ENCODE results near the gene CEP112. TPM values are rescaled to one million over a fixed set of nuclear protein-coding genes. Genes with fewer than 3 reads are reported as not detected.

Gene CEP112
- total and polyA plus RNA-seq, 4 donors, result 1.1 to 4.9 (median 1.4) TPM

DNA sequence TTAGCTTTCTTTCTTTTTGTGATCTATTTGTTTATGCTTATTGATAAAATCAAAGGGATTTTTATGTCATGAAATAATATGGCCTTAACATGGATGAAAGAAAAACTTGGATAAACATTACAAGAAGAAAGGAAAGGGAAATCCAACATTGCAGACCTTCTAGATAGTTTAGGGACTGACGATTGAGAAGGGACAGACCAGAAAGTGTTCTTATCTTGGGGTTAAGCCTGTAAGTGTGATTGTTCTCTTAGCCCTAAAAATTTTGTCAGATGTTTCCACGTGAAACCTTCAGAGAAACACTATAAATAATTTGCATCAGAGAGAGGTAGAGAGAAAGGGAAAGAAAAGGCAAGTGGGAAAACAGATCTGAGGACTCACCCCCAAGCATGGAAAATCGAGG, 473.3 kb downstream of the CEP112 start:
- Histone ChIP-seq H3K9ac (ENCODE audit: low read depth in 1 of 2, low read length in 2 of 2) (no peak overlapping the region), H3K27me3 (ENCODE audit: control insufficient read depth in 4 of 4, insufficient read depth in 4 of 4, low read length in 3 of 4) (no peaks in the 10 kb centered on the region), H3K9me3 (ENCODE audit: control insufficient read depth in 4 of 4, low read length in 3 of 4) (no peaks in the 10 kb centered on the region), H3K4me3 (ENCODE audit: low read depth in 1 of 3, low read length in 3 of 3) (no peak overlapping the region), H3K27ac (ENCODE audit: low read depth in 1 of 2, low read length in 2 of 2) (no peak overlapping the region), H3K36me3 (ENCODE audit: control insufficient read depth in 4 of 4, insufficient read depth in 3 of 4, low read depth in 1 of 4, low read length in 3 of 4) (peaks cover 0 to 2% (median 0%) of the 10 kb centered on the region in 4 donors), H3K4me1 (ENCODE audit: control insufficient read depth in 4 of 4, insufficient read depth in 4 of 4, low read length in 3 of 4) (no peaks in the 10 kb centered on the region)
- DNase-seq (ENCODE audit: low spot score), result no peak
- TF ChIP-seq, protein P1, sequence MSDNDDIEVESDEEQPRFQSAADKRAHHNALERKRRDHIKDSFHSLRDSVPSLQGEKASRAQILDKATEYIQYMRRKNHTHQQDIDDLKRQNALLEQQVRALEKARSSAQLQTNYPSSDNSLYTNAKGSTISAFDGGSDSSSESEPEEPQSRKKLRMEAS (IDR thresholded peaks at IDR 0.05), result no peak
- TF ChIP-seq RAD21 (IDR thresholded peaks at IDR 0.05), result no peak
- TF ChIP-seq, protein P2, sequence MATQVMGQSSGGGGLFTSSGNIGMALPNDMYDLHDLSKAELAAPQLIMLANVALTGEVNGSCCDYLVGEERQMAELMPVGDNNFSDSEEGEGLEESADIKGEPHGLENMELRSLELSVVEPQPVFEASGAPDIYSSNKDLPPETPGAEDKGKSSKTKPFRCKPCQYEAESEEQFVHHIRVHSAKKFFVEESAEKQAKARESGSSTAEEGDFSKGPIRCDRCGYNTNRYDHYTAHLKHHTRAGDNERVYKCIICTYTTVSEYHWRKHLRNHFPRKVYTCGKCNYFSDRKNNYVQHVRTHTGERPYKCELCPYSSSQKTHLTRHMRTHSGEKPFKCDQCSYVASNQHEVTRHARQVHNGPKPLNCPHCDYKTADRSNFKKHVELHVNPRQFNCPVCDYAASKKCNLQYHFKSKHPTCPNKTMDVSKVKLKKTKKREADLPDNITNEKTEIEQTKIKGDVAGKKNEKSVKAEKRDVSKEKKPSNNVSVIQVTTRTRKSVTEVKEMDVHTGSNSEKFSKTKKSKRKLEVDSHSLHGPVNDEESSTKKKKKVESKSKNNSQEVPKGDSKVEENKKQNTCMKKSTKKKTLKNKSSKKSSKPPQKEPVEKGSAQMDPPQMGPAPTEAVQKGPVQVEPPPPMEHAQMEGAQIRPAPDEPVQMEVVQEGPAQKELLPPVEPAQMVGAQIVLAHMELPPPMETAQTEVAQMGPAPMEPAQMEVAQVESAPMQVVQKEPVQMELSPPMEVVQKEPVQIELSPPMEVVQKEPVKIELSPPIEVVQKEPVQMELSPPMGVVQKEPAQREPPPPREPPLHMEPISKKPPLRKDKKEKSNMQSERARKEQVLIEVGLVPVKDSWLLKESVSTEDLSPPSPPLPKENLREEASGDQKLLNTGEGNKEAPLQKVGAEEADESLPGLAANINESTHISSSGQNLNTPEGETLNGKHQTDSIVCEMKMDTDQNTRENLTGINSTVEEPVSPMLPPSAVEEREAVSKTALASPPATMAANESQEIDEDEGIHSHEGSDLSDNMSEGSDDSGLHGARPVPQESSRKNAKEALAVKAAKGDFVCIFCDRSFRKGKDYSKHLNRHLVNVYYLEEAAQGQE (IDR thresholded peaks at IDR 0.05), result no peak
- no peak for TF ChIP-seq NR2F2 (IDR thresholded peaks at IDR 0.05)
- TF ChIP-seq FOXA2 (IDR thresholded peaks at IDR 0.05), result no peak
- TF ChIP-seq EGR1 (IDR thresholded peaks at IDR 0.05; ENCODE audit: low read depth in 2 of 2), result no peak
- TF ChIP-seq GABPA (IDR thresholded peaks at IDR 0.05 in 1 of 2, conservative IDR thresholded peaks at IDR 0.05 in 1 of 2), result no peak
- no peak for TF ChIP-seq RXRA (IDR thresholded peaks at IDR 0.05)
- no peak for TF ChIP-seq TAF1 (conservative IDR thresholded peaks at IDR 0.05)
- TF ChIP-seq SP1 (IDR thresholded peaks at IDR 0.05), result no peak
- TF ChIP-seq, protein P3, sequence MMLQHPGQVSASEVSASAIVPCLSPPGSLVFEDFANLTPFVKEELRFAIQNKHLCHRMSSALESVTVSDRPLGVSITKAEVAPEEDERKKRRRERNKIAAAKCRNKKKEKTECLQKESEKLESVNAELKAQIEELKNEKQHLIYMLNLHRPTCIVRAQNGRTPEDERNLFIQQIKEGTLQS (IDR thresholded peaks at IDR 0.05), result no peak
- TF ChIP-seq YY1 (IDR thresholded peaks at IDR 0.05), result no peak
- no peak for TF ChIP-seq JUND (IDR thresholded peaks at IDR 0.05)
- no peak for TF ChIP-seq FOXA1 (IDR thresholded peaks at IDR 0.05)
- no peak for TF ChIP-seq HNF4A (conservative IDR thresholded peaks at IDR 0.05)
- TF ChIP-seq HNF4G (IDR thresholded peaks at IDR 0.05), result no peak
- 77% methylated on average over 3 of the region's 3 CpGs for WGBS

DNA sequence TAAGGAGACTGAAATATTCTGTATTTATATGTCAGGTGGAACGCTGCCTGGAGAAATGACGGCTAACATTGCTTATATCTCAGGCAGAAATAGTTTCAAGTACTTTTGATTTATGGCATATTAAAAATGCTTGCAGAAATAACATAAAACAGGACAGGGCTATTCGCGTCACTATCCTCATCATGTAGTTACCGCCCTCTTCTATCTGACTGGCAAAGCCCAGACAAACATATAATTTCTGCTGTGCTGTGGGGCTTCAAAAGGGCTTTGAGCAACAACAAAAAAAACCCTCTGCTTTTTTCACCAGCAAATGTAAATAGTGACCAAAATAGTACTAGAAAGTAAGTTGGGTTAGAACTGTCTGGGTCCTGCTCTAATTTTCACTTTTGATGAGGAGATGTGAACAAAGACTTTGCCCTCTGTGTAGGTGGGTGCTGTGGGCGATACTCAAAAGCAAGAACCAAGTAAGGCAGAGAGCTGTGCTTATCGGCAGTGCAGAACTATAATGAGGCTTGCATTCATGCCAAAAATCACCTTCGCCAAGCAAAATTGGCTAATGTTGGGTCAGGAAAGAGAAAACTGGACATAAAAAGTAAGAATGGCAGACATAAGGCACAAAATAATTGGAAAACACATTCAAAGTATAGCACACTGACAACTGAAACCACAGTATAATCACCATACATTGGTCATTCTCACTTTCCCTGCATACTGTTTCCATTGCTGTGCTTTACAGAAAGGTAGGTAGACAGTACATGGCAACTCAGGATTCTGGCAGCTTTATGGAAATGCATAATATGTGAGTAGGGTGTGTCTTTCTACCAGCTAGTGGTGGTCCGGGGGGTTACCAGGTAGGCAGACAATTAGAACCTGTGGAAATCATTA, 479.3 kb downstream of the CEP112 start:
- H3K9ac ChIP-seq (ENCODE audit: low read depth in 1 of 2, low read length in 2 of 2), result no peak overlapping the region
- no peak for DNase-seq (ENCODE audit: low spot score)
- peaks cover 0 to 2% (median 0%) of the 10 kb centered on the region in 4 donors for H3K36me3 ChIP-seq (ENCODE audit: control insufficient read depth in 4 of 4, insufficient read depth in 3 of 4, low read depth in 1 of 4, low read length in 3 of 4)
- H3K4me1 ChIP-seq (ENCODE audit: control insufficient read depth in 4 of 4, insufficient read depth in 4 of 4, low read length in 3 of 4), result no peaks in the 10 kb centered on the region
- 66% methylated on average over 9 of the region's 9 CpGs for WGBS
- no peak overlapping the region for H3K4me3 ChIP-seq (ENCODE audit: low read depth in 1 of 3, low read length in 3 of 3)
- no peaks in the 10 kb centered on the region for H3K9me3 ChIP-seq (ENCODE audit: control insufficient read depth in 4 of 4, low read length in 3 of 4)
- no peak overlapping the region for H3K27ac ChIP-seq (ENCODE audit: low read depth in 1 of 2, low read length in 2 of 2)
- no peaks in the 10 kb centered on the region for H3K27me3 ChIP-seq (ENCODE audit: control insufficient read depth in 4 of 4, insufficient read depth in 4 of 4, low read length in 3 of 4)
- TF ChIP-seq NR2F2 (IDR thresholded peaks at IDR 0.05) (no peak), HNF4G (IDR thresholded peaks at IDR 0.05) (no peak), FOXA1 (IDR thresholded peaks at IDR 0.05) (no peak), YY1 (IDR thresholded peaks at IDR 0.05) (no peak), RAD21 (IDR thresholded peaks at IDR 0.05) (no peak), HNF4A (conservative IDR thresholded peaks at IDR 0.05) (no peak), FOXA2 (IDR thresholded peaks at IDR 0.05) (no peak), JUND (IDR thresholded peaks at IDR 0.05) (no peak), RXRA (IDR thresholded peaks at IDR 0.05) (no peak), TAF1 (conservative IDR thresholded peaks at IDR 0.05) (no peak), GABPA (IDR thresholded peaks at IDR 0.05 in 1 of 2, conservative IDR thresholded peaks at IDR 0.05 in 1 of 2) (no peak), EGR1 (IDR thresholded peaks at IDR 0.05; ENCODE audit: low read depth in 2 of 2) (no peak)
- TF ChIP-seq, protein P4, sequence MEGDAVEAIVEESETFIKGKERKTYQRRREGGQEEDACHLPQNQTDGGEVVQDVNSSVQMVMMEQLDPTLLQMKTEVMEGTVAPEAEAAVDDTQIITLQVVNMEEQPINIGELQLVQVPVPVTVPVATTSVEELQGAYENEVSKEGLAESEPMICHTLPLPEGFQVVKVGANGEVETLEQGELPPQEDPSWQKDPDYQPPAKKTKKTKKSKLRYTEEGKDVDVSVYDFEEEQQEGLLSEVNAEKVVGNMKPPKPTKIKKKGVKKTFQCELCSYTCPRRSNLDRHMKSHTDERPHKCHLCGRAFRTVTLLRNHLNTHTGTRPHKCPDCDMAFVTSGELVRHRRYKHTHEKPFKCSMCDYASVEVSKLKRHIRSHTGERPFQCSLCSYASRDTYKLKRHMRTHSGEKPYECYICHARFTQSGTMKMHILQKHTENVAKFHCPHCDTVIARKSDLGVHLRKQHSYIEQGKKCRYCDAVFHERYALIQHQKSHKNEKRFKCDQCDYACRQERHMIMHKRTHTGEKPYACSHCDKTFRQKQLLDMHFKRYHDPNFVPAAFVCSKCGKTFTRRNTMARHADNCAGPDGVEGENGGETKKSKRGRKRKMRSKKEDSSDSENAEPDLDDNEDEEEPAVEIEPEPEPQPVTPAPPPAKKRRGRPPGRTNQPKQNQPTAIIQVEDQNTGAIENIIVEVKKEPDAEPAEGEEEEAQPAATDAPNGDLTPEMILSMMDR (IDR thresholded peaks at IDR 0.05; ENCODE audit: low read depth, low read length, missing input control), result no peak
- TF ChIP-seq, protein P2 (IDR thresholded peaks at IDR 0.05), result no peak
- TF ChIP-seq, protein P5, sequence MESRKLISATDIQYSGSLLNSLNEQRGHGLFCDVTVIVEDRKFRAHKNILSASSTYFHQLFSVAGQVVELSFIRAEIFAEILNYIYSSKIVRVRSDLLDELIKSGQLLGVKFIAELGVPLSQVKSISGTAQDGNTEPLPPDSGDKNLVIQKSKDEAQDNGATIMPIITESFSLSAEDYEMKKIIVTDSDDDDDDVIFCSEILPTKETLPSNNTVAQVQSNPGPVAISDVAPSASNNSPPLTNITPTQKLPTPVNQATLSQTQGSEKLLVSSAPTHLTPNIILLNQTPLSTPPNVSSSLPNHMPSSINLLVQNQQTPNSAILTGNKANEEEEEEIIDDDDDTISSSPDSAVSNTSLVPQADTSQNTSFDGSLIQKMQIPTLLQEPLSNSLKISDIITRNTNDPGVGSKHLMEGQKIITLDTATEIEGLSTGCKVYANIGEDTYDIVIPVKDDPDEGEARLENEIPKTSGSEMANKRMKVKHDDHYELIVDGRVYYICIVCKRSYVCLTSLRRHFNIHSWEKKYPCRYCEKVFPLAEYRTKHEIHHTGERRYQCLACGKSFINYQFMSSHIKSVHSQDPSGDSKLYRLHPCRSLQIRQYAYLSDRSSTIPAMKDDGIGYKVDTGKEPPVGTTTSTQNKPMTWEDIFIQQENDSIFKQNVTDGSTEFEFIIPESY (IDR thresholded peaks at IDR 0.05), result no peak
- TF ChIP-seq, protein P3 (IDR thresholded peaks at IDR 0.05), result no peak

All from liver (tissue), 9 donors.